Astrocyte of the spinal cord (primary cell): ENCODE measurements around the gene MRPL50.

Experiments
- DNase-seq: peaks from one replicate; pipeline ENCODE4 v3.0.0; 2011; ENCODE audit warnings: low read depth, low spot score
- H3K4me3 ChIP-seq: 2 replicates; pipeline ENCODE4 v1.5.1; 2011; ENCODE audit warnings: low read depth, mild to moderate bottlenecking, low read length, moderate library complexity
- in situ Hi-C: cut with HindIII; loops from 2 replicates; pipeline ENCODE4 v1.10.0; 2017; ENCODE audit warnings: low sequenced_read_pairs
- TF ChIP-seq, protein P1 (sequence below): IDR thresholded peaks from 2 replicates; pipeline ENCODE4 v1.5.1; 2012; ENCODE audit warnings: low read depth, mild to moderate bottlenecking, low read length, inconsistent platforms

MRPL50 gene

DNA sequence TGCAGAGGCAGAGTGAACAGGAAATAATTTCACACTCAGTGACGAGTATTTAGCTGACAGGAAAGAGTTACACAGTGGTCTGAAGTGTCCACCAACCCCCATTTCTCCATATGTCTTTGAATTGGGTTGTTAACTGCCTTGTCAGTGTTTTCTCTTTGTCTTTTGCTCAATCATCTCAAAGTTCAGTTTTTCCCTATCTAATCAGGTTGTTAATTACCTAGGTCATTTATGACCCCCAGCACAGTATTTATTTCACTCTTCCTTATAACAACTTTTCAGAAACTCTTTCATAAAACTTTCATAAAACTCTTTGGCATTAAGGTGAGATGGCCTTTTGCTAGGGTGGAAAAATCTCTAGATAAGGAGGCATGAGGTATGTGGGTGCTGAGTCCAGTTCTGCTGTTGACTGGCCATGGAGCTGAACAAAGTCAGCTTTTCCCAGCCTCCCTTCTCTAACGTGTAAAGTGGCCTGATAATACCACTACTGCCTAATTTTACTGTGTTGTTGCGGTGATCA, 42.4 kb upstream of the MRPL50 start:
- H3K4me3 ChIP-seq, result no peak overlapping the region
- in situ Hi-C loops, result no loop called here
- TF ChIP-seq, protein P1, sequence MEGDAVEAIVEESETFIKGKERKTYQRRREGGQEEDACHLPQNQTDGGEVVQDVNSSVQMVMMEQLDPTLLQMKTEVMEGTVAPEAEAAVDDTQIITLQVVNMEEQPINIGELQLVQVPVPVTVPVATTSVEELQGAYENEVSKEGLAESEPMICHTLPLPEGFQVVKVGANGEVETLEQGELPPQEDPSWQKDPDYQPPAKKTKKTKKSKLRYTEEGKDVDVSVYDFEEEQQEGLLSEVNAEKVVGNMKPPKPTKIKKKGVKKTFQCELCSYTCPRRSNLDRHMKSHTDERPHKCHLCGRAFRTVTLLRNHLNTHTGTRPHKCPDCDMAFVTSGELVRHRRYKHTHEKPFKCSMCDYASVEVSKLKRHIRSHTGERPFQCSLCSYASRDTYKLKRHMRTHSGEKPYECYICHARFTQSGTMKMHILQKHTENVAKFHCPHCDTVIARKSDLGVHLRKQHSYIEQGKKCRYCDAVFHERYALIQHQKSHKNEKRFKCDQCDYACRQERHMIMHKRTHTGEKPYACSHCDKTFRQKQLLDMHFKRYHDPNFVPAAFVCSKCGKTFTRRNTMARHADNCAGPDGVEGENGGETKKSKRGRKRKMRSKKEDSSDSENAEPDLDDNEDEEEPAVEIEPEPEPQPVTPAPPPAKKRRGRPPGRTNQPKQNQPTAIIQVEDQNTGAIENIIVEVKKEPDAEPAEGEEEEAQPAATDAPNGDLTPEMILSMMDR, result no peak
- no peak for DNase-seq

DNA sequence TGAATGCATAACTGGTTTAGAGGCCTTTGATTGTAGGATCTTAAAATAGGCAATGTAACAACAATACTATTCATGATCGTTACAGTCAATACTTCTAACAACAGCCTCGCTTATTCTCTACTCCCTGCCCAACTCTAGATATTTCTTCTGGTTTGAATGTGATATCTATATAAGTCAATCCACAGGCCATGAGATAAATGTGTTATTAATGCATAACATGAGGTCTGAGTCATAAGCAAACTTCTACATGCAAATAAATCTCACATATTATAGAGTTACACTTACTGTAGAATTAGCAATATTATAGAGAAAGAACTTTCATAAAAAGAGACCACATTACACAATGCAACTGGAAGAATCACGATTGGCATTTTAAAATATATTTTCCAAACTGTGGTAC, 40.1 kb upstream of the MRPL50 start:
- TF ChIP-seq, protein P1, result no peak
- in situ Hi-C loops, result no loop called here
- no peak for DNase-seq
- no peak overlapping the region for H3K4me3 ChIP-seq

DNA sequence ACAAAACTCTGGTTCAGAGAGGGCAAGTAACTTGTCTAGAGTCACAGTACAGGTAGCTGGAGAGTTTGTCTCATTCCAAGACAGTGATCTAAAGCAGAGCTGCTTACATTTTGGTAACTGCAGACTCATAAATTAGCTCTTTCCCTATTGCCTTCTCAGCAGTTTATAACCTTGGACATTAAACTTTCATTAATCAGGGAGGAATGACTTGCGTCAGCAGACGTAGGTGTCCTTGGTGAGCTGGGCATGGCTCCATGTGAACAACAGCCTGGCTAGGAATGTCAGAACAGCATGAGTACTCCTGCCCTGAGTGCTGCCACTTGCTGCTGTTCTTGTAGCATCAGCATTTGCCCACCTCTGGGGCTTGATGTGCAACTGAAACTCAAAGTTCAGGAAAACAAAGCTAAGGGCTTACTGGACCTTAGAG, 39.4 kb upstream of the MRPL50 start:
- no peak for DNase-seq
- in situ Hi-C loops, result no loop called here
- H3K4me3 ChIP-seq, result no peak overlapping the region
- TF ChIP-seq, protein P1, result no peak

DNA sequence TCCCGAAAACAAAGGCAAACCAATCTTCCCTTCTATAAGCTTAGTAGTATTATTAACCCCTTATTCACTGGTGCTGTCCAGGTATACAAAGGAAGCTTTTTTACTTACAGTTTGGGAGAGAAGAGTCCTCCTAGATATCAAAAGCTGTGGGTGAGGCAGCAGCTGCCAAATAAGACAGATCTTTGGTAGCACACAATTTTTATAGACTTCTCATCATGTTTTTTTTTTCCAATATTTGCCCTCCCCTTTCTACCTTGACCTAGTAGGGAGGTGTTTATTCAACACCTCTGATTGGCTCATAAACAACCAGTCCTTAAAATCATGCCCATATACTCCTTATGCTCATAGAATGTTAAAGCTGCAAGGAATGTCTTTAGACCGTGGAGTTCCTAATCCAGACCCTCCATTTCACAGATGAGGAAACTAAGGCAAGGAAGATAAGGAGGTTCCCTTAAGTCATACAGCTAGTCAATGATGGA, 37.2 kb upstream of the MRPL50 start, which contains the start of gene ALDOB:
TSS of gene ALDOB (minus strand) at position 174 of the 479 bp plus-strand sequence. CDS start 4,887 bp downstream, outside the sequence.
- in situ Hi-C loops, result no loop called here
- TF ChIP-seq, protein P1, result no peak
- no peak within 1 kb of the TSS for H3K4me3 ChIP-seq
- no peak for DNase-seq

DNA sequence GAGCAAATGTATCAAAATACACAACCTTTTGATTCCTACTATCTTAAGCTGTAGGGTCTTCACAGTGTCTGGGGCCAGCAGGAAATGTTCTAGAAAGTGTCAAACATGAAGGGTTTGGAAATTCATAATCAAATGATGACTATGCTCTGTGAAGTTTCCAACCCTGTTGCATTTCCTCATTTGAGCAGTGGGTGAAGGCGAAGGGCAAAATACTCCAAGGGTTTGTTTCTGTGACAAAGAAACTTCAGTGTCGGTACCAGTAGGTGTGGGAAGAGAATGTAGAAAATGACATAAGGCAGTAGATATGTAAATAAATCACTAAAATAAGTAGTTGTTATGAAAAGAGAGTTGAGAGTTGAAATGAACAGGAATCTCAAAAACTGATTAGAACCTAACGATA, 36.6 kb upstream of the MRPL50 start:
- TF ChIP-seq, protein P1, result no peak
- DNase-seq, result no peak

DNA sequence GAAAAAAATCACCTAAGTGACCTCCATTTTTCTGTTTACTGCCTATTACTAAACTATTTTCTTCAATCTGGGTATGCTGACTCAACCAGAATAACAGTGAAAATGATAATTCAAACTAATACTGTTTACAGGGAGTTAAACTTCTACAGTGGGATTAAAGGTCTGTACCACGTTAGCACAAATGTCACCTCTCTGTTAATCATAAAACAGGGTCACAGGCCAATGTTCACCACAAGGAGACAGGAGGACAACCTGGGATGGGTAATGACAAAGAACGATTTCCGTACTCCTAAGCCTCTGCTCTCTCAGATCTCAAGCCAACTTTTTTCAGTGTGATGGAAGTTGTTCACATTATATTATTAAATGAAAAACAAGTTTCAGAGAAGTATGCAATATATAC, 34.8 kb upstream of the MRPL50 start:
- DNase-seq, result no peak
- TF ChIP-seq, protein P1, result no peak
- H3K4me3 ChIP-seq, result no peak overlapping the region
- in situ Hi-C loops, result no loop called here

More for the DNA sequence above, 36.6 kb upstream of the MRPL50 start:
- in situ Hi-C loops, result no loop called here
- no peak overlapping the region for H3K4me3 ChIP-seq
